B cell (primary cell): ENCODE data around the gene SMURF1. TPM values are rescaled to one million over a fixed set of nuclear protein-coding genes. Genes with fewer than 3 reads are reported as not detected.

Source experiments
- ATAC-seq: fragments of 200-7000 bp; cut with Tn5 transposase; one replicate; pipeline ENCODE4 v1.10.0; 2021; ENCODE audit warnings: low read depth, mild to moderate bottlenecking, moderate number of reproducible peaks, moderate library complexity
- CTCF ChIA-PET: fragments of 350-600 bp; sonication (Branson Sonifier 250); formaldehyde crosslinking; loops from one replicate; lab custom pipeline; 2021; ENCODE audit warnings: antibody characterized with exemption, inconsistent platforms; lab: Charles Lee
- POLR2A ChIA-PET: fragments of 350-600 bp; sonication (Branson Sonifier 250); formaldehyde crosslinking; loops from one replicate; lab custom pipeline; 2021; ENCODE audit warnings: antibody characterized with exemption; lab: Charles Lee
- DNase-seq: peaks from one replicate; pipeline ENCODE4 v3.0.0; 2013
- H2AFZ ChIP-seq: 2 replicates; pipeline ENCODE4 v1.6.1; 2012; ENCODE audit warnings: mild to moderate bottlenecking, low read depth, low read length; ENCODE audit not compliant: insufficient read depth, poor library complexity, severe bottlenecking
- H3K27ac ChIP-seq, 2 donors: 1 replicate in 1 of 2; 2 replicates in 1 of 2; pipeline ENCODE4 v1.5.1; 2012 to 2013; ENCODE audit warnings: low read length in 2 of 2, mild to moderate bottlenecking in 2 of 2, moderate library complexity in 1 of 2
- H3K27me3 ChIP-seq, 4 experiments: fragments of 200-600 bp in 1 of 4; sonication (generic) in 1 of 4; replicated peaks in 1 of 4; 1 replicate in 2 of 4; 2 replicates in 2 of 4; pipeline versions ENCODE4 v1.6.1 to v1.7.0; 2013 to 2016; ENCODE audit warnings: low read length in 3 of 4, mild to moderate bottlenecking in 2 of 4, mixed read lengths in 1 of 4, moderate library complexity in 1 of 4; ENCODE audit not compliant: insufficient read depth in 4 of 4, control insufficient read depth in 3 of 4; ENCODE audit errors: control extremely low read depth in 1 of 4
- H3K36me3 ChIP-seq, 2 experiments: replicated peaks in 1 of 2; 1 replicate in 1 of 2; 2 replicates in 1 of 2; pipeline versions ENCODE4 v1.6.1 to v1.7.1; 2013; ENCODE audit warnings: low read length in 1 of 2; ENCODE audit not compliant: insufficient read depth in 2 of 2, control insufficient read depth in 1 of 2; ENCODE audit errors: control extremely low read depth in 1 of 2, extremely low read depth in 1 of 2
- H3K4me1 ChIP-seq, 2 donors: fragments of 200-600 bp in 1 of 2; sonication (generic) in 1 of 2; 1 replicate in 1 of 2; 2 replicates in 1 of 2; pipeline versions ENCODE4 v1.5.1 to v1.6.1; 2013 to 2017; ENCODE audit warnings: low read length in 2 of 2; ENCODE audit not compliant: control insufficient read depth in 2 of 2, insufficient read depth in 2 of 2
- H3K4me2 ChIP-seq: replicated peaks from 2 replicates; pipeline ENCODE3; 2012; ENCODE audit warnings: mild to moderate bottlenecking, low read depth, low read length; ENCODE audit not compliant: poor library complexity, severe bottlenecking
- H3K4me3 ChIP-seq, 5 experiments: fragments of 200-600 bp in 1 of 5; sonication (generic) in 1 of 5; 1 replicate in 3 of 5; 2 replicates in 2 of 5; pipeline versions ENCODE4 v1.5.1 to v1.7.0; 2011 to 2016; ENCODE audit warnings: low read length in 4 of 5, mild to moderate bottlenecking in 4 of 5, low read depth in 2 of 5, control low read depth in 1 of 5, moderate library complexity in 1 of 5; ENCODE audit not compliant: insufficient read depth in 1 of 5; ENCODE audit errors: control extremely low read depth in 1 of 5, extremely low read depth in 1 of 5
- H3K79me2 ChIP-seq: fragments of 200-600 bp; sonication (generic); one replicate; pipeline ENCODE4 v1.6.0; 2016; ENCODE audit warnings: low read length; ENCODE audit not compliant: control insufficient read depth, insufficient read depth
- H3K9ac ChIP-seq: fragments of 200-600 bp; sonication (generic); 2 replicates; pipeline ENCODE4 v1.6.1; 2017; ENCODE audit warnings: mild to moderate bottlenecking, low read length, moderate library complexity
- H3K9me3 ChIP-seq, 3 donors: one replicate each; pipeline versions ENCODE4 v1.6.1 to v1.7.1; 2013; ENCODE audit warnings: low read length in 2 of 3; ENCODE audit not compliant: control insufficient read depth in 2 of 3, insufficient read depth in 1 of 3; ENCODE audit errors: control extremely low read depth in 1 of 3
- H4K20me1 ChIP-seq: 2 replicates; pipeline ENCODE4 v1.6.0; 2012; ENCODE audit warnings: mild to moderate bottlenecking, low read length; ENCODE audit not compliant: insufficient read depth, control insufficient read depth, poor library complexity, severe bottlenecking
- H3K27ac Mint-ChIP-seq: one replicate; pipeline ENCODE4 v1.8.0; 2021; ENCODE audit warnings: mixed read lengths
- H3K27me3 Mint-ChIP-seq: one replicate; pipeline ENCODE4 v1.8.0; 2021; ENCODE audit warnings: mixed read lengths
- H3K4me1 Mint-ChIP-seq: one replicate; pipeline ENCODE4 v1.8.0; 2021; ENCODE audit warnings: mixed read lengths
- H3K4me3 Mint-ChIP-seq: one replicate; pipeline ENCODE4 v1.8.0; 2021; ENCODE audit warnings: mixed read lengths
- H3K9me3 Mint-ChIP-seq: one replicate; pipeline ENCODE4 v1.8.0; 2022; ENCODE audit warnings: mixed read lengths; ENCODE audit not compliant: insufficient read depth
- CTCF ChIP-seq: fragments of 200-600 bp; IDR thresholded peaks from one replicate; pipeline ENCODE4 v1.8.0; 2022; ENCODE audit warnings: antibody characterized with exemption, mild to moderate bottlenecking
- EZH2 ChIP-seq: IDR thresholded peaks from 2 replicates; pipeline ENCODE4 v1.6.1; 2012; ENCODE audit warnings: borderline replicate concordance, low read depth, mild to moderate bottlenecking, moderate library complexity, low read length; ENCODE audit not compliant: insufficient read depth, poor library complexity, severe bottlenecking
- WGBS: methylation state at CpG from one replicate; pipeline ENCODE4 v1.1.5; 2013; ENCODE audit warnings: missing lambda C conversion rate; ENCODE audit not compliant: insufficient coverage; 5-methylcytosine and 5-hydroxymethylcytosine counted together
- intact Hi-C: fragments of 100-400 bp; cut with micrococcal nuclease; formaldehyde crosslinking; loops from one replicate; pipeline ENCODE4 v1.10.0; 2022
- polyA plus RNA-seq: library from polyadenylated mRNA; depleted of rRNA; stranded (reverse); fragments of >200 nt; gene quantifications from 2 replicates; pipeline ENCODE4 v1.2.3, GENCODE V29; 2012
- total RNA-seq, 2 donors: library from RNA; stranded (reverse); fragments of 120-200 nt in 1 of 2; gene quantifications; 1 replicate in 1 of 2; 2 replicates in 1 of 2; pipeline versions ENCODE4 v1.2.3 to v1.2.4, GENCODE V29; 2013 to 2022

SMURF1 gene
- total and polyA plus RNA-seq, 2 donors (not counting 1 experiment from before 2014, with no cell fraction given), result 7.5 to 28.6 TPM

GRCh38 chr7:99036546-99037111 is 107.3 kb downstream of the SMURF1 start:
- 94% methylated on average over 11 of the region's 11 CpGs for WGBS
- Histone ChIP-seq H3K36me3 (peaks cover 7 to 87% of the 10 kb centered on the region in 2 experiments), H3K79me2 (peaks cover 4% of the 10 kb centered on the region), H3K4me1 (no peaks in the 10 kb centered on the region), H3K4me2 (no peak overlapping the region), H3K27me3 (no peaks in the 10 kb centered on the region), H3K9me3 (no peaks in the 10 kb centered on the region), H3K9ac (no peak overlapping the region), H2AFZ (no peak overlapping the region), H3K27ac (no peak overlapping the region), H4K20me1 (no peaks in the 10 kb centered on the region), H3K4me3 (no peak overlapping the region)
- Mint-ChIP-seq H3K4me3 (no peak overlapping the region), H3K9me3 (no peaks in the 10 kb centered on the region), H3K27me3 (no peaks in the 10 kb centered on the region), H3K4me1 (no peaks in the 10 kb centered on the region), H3K27ac (no peak overlapping the region)
- intact Hi-C loops, result no loop called here
- no peak for ATAC-seq
- no peak for DNase-seq
- ChIA-PET CTCF (interaction anchor here (10.2 kb wide), 1 partner anchor 276 kb away, joined by 113 read pairs; no protein-coding TSS in a partner anchor), POLR2A (no interaction called here)
- TF ChIP-seq CTCF (no peak), EZH2 (no peak)

GRCh38 chr7:99035723-99036545 is 108.0 kb downstream of the SMURF1 start:
- no peak overlapping the region for H3K4me3 ChIP-seq
- no peaks in the 10 kb centered on the region for H3K27me3 ChIP-seq
- H3K9ac ChIP-seq, result no peak overlapping the region
- H3K4me2 ChIP-seq, result no peak overlapping the region
- H3K9me3 ChIP-seq, result no peaks in the 10 kb centered on the region
- H3K4me1 ChIP-seq, result no peaks in the 10 kb centered on the region
- Mint-ChIP-seq H3K9me3 (no peaks in the 10 kb centered on the region), H3K4me3 (no peak overlapping the region), H3K27ac (no peak overlapping the region), H3K4me1 (no peaks in the 10 kb centered on the region), H3K27me3 (no peaks in the 10 kb centered on the region)
- POLR2A ChIA-PET, result no interaction called here
- intact Hi-C loops, result no loop called here
- H3K27ac ChIP-seq, result no peak overlapping the region
- DNase-seq (no peak), ATAC-seq (no peak)
- no peak overlapping the region for H2AFZ ChIP-seq
- no peaks in the 10 kb centered on the region for H4K20me1 ChIP-seq
- peaks cover 4% of the 10 kb centered on the region for H3K79me2 ChIP-seq
- 88% methylated on average over 22 of the region's 26 CpGs for WGBS
- TF ChIP-seq CTCF (no peak), EZH2 (no peak)
- CTCF ChIA-PET, result interaction anchor here (10.2 kb wide), 1 partner anchor 276 kb away, joined by 113 read pairs; no protein-coding TSS in a partner anchor
- H3K36me3 ChIP-seq, result peaks cover 3 to 89% of the 10 kb centered on the region in 2 experiments
